ENCODE results near the gene OTUD4. TPM values are rescaled to one million over a fixed set of nuclear protein-coding genes. Genes with fewer than 3 reads are reported as not detected.
"Not testable (repeated sequence)": the region's sequence is repeated elsewhere in the genome, so short reads cannot be mapped to it uniquely, and the experiment has no call there.

OTUD4 gene
- total RNA-seq, 2 donors from 2014 or later = 60.9 to 63.8 TPM

DNA sequence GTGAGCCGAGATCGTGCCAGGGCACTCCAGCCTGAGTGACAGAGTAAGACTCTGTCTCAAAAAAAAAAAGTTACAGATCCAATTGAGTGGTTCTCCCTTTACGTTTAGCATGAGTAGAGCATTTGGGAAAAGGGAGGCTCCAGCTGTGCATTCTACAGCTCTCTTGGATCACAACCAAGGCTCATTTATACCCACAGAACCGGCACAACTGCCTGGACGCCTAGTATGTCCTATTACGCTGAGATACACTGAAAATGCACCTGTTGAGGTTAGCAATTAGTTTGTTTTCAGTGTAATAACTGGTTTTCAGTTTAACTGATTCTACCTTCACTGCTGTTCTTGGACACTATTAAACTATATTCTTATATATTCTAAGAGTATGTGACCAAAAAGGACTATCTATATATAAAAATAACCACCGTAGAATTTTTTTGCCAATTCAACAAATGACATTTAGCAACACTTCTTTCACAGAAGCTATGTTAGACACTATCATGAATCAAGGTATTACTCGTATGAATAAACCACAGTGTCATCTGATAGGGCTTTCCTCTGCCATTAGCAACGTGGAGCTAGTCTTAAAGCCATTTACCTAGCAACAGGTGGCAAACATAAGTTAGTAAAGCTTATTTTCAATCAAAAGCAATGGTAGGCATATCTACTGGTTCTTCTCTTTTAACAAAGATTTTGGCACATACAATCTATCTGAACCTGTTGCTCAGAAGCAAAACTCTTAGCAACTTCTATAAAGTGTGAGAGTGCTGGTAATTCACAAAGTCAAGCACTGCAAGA is 3.6 kb downstream of the OTUD4 start:
- Mint-ChIP-seq H3K27ac (peak overlapping the region; percentile 95), H3K4me1 (peaks cover 35% of the 10 kb centered on the region), H3K4me3 (peak overlapping the region; percentile 94), H3K36me3 (ENCODE audit: low read depth) (peaks cover 3% of the 10 kb centered on the region), H3K27me3 (no peaks in the 10 kb centered on the region)
- DNase-seq = no peak
- H3K9me3 ChIP-seq (ENCODE audit: control insufficient read depth, low read length, poor library complexity, severe bottlenecking) = no peaks in the 10 kb centered on the region
- no peak for ATAC-seq

DNA sequence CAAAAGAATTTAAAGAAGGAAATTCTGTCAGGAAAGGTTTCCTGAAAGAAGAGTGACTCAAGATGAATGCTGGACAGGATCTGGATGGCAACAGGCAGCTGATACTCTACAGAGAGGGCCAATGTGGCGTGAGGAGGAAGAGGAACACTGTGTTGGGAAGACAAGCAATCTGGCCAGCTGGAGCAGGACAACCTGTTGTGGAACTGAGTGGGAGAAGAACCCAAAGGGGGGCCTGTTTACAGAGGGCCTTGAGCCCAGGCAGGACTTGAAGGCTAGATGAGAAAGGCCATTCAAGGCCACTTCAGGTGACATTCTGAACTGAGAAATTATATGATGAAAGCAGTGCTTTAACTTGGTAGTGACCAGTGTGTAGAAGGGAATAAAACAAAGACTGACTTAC is 8.5 kb downstream of the OTUD4 start:
- DNase-seq = no peak
- Mint-ChIP-seq H3K4me3 (no peak overlapping the region), H3K4me1 (peaks cover 24% of the 10 kb centered on the region), H3K27me3 (no peaks in the 10 kb centered on the region), H3K36me3 (ENCODE audit: low read depth) (peaks cover 6% of the 10 kb centered on the region), H3K27ac (no peak overlapping the region)
- no peak for ATAC-seq
- H3K9me3 ChIP-seq (ENCODE audit: control insufficient read depth, low read length, poor library complexity, severe bottlenecking) = no peaks in the 10 kb centered on the region

DNA sequence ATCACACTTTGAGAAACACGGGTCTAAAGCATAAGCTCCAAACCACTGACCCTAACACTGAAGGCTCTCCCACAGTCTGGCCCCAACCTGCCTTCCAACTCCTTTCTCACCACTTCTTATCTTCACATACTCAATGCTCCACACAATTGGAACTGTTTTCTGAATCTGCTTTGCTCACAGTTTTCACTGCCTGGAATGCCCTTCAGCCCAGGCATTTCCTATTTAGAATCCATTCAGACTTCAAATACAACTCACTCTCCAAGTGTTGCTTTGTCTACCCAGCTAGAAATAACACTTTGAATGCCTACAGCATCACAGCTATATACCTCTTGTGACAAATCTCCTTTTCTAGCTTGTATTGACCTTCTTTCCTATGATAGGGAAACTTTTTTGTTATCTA is 10.2 kb downstream of the OTUD4 start:
- Mint-ChIP-seq H3K4me1 (peaks cover 24% of the 10 kb centered on the region), H3K27ac (peak overlapping the region; percentile 39), H3K27me3 (no peaks in the 10 kb centered on the region), H3K4me3 (no peak overlapping the region), H3K36me3 (ENCODE audit: low read depth) (peaks cover 6% of the 10 kb centered on the region)
- no peaks in the 10 kb centered on the region for H3K9me3 ChIP-seq (ENCODE audit: control insufficient read depth, low read length, poor library complexity, severe bottlenecking)
- DNase-seq (no peak), ATAC-seq (no peak)

DNA sequence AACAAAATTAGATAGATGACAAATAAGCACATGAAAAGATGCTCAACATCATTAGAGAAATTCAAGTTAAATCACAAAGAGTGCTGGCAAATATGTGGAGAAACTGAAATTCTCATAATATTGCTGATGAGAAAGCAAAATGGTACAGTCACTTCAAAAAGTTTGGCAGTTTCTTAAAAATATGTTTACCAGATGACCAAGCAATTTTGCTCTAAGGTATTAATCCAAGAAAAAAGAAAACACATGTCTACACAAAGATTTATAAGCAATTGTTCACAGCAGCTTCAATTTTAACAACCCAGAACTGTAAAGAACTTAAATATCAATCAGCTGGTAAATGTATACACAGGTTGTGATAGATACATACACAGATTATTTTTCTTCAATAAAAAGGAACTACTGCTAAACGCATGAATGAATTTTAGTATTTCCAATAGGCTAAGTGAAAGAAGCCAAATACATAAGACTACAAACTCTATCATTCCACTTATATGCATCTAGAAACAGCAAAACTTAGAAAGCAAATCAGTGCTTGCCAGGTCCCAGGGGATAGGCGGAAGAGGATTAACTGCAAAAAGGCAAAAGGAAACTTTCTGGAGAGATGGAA is 11.7 kb downstream of the OTUD4 start:
- H3K27me3 Mint-ChIP-seq = no peaks in the 10 kb centered on the region
- no peak for ATAC-seq
- no peak for DNase-seq
- peaks cover 3% of the 10 kb centered on the region for H3K36me3 Mint-ChIP-seq (ENCODE audit: low read depth)
- no peak overlapping the region for H3K4me3 Mint-ChIP-seq
- peaks cover 12% of the 10 kb centered on the region for H3K4me1 Mint-ChIP-seq
- H3K27ac Mint-ChIP-seq = no peak overlapping the region
- no peaks in the 10 kb centered on the region for H3K9me3 ChIP-seq (ENCODE audit: control insufficient read depth, low read length, poor library complexity, severe bottlenecking)

DNA sequence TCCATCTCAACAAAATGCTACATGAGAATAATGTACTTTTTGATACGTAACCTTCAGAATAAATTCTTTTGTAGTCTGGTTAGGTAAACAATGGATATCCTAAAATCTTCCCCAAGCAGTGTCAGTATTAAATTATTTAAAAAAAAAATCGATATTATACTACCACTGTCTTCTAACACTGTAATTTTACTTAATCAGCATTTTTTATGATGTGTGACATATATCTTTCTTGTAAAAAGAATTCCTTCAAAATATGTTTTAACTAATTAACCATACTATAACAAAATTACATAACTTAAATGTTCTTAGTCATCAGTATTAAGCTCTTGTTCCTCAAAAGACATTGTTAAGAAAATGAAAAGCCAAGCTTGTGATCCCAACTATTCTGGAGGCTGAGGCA is 12.5 kb downstream of the OTUD4 start:
- H3K4me1 Mint-ChIP-seq = peaks cover 10% of the 10 kb centered on the region
- H3K9me3 ChIP-seq (ENCODE audit: control insufficient read depth, low read length, poor library complexity, severe bottlenecking) = no peaks in the 10 kb centered on the region

DNA sequence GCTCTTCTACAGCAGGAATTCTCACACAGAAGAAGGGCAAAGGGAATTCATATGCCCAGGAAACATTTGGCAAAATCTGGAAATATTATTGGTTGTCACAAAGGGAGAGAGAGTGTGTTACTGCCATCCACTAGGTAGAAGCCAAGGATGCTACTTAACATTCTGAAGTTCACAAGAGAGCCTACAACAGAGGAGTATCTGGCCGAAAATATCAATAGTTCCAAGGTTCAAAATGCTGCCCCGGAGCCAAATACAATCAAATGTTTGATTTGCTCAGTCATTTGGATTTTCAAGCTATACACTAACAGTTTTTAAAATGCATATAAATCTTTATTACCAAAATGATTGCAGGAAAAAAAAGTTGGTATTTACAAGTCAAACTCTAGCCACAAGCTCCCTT is 18.8 kb downstream of the OTUD4 start:
- ATAC-seq = no peak
- Mint-ChIP-seq H3K27me3 (no peaks in the 10 kb centered on the region), H3K4me3 (no peak overlapping the region)

More for the DNA sequence above, 12.5 kb downstream of the OTUD4 start:
- DNase-seq (no peak), ATAC-seq (no peak)
- Mint-ChIP-seq H3K4me3 (no peak overlapping the region), H3K27ac (peak overlapping the region; percentile 45), H3K27me3 (no peaks in the 10 kb centered on the region), H3K36me3 (ENCODE audit: low read depth) (peaks cover 3% of the 10 kb centered on the region)

DNA sequence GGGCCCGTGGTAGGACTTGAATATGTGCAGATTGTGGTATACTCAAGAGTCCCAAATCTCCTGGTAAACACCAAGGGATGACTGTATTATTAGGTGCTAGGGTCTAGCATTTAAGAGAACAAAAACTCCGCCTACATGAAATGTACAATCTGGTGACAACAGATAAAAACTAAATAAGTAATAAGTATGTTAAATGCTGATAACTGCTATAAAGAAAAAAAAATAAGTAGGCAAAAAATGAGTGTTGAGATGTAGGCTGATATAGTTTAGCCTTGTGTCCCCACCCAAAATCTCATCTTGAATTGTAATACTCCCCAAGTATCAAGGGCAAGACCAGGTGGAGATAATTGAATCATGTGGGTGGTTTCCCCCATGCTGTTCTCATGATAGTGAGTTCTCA is 23.4 kb downstream of the OTUD4 start:
- no peak overlapping the region for H3K27ac Mint-ChIP-seq
- H3K4me1 Mint-ChIP-seq = peaks cover 5% of the 10 kb centered on the region
- peaks cover 7% of the 10 kb centered on the region for H3K36me3 Mint-ChIP-seq (ENCODE audit: low read depth)
- no peak for ATAC-seq
- no peaks in the 10 kb centered on the region for H3K9me3 ChIP-seq (ENCODE audit: control insufficient read depth, low read length, poor library complexity, severe bottlenecking)
- H3K4me3 Mint-ChIP-seq = no peak overlapping the region
- DNase-seq = no peak
- H3K27me3 Mint-ChIP-seq = no peaks in the 10 kb centered on the region

More for the DNA sequence above, 18.8 kb downstream of the OTUD4 start:
- no peak overlapping the region for H3K27ac Mint-ChIP-seq
- H3K9me3 ChIP-seq (ENCODE audit: control insufficient read depth, low read length, poor library complexity, severe bottlenecking) = no peaks in the 10 kb centered on the region
- DNase-seq = no peak
- H3K36me3 Mint-ChIP-seq (ENCODE audit: low read depth) = peaks cover 5% of the 10 kb centered on the region
- H3K4me1 Mint-ChIP-seq = no peaks in the 10 kb centered on the region

DNA sequence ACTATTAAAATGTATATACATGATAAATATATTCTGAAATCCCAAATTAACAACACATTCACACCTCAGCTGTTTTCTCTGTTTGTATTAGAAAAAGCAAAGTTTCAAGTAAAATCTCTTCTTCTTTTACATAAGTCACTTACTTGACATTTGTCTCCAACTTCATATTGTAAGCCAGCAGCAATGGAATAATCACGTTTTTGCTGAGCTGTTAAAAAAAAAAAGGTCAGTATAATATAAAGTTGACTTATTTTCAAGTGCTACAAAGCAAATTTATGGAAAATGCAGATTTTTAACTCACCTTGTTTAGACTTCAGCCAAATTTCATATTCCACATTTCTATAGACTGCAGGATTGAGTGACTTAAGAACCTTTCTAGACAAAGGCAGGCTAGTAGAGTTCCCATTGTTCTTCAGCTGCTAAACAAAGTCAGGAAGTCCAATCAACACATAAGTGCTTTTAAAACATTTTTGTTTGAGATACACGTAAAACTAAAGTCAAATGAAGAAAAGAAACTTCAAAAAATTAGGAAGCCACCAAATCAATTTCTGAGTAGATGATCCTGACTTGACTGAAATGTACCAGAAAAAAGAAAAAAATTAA is 25.0 kb downstream of the OTUD4 start:
- Mint-ChIP-seq H3K27ac (peak overlapping the region; percentile 49), H3K36me3 (ENCODE audit: low read depth) (peaks cover 4% of the 10 kb centered on the region), H3K4me3 (no peak overlapping the region), H3K27me3 (no peaks in the 10 kb centered on the region), H3K4me1 (peaks cover 5% of the 10 kb centered on the region)
- DNase-seq = no peak
- no peak for ATAC-seq
- H3K9me3 ChIP-seq (ENCODE audit: control insufficient read depth, low read length, poor library complexity, severe bottlenecking) = no peaks in the 10 kb centered on the region

DNA sequence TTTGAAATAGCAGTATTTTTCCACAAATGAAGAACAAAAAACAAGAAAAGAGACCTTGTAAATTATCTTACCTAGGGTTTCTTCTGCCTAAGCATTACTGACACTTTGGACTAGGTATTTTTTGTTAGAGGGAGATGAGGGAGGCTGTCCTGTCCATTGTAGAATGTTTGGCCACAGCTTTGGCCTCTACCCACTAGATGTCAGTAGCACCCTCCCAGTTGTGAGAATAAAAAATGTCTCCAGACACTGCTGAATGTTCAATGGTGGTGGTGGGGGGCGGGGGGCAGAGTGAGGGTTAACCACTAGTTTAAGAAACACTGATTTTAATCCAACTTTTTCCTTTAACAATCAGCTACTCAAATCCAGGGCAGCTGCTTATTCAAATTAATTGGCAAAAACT is 25.8 kb downstream of the OTUD4 start:
- ATAC-seq (peak; percentile 56), DNase-seq (no peak)
- Mint-ChIP-seq H3K4me1 (peaks cover 7% of the 10 kb centered on the region), H3K27ac (peak overlapping the region; percentile 37), H3K36me3 (ENCODE audit: low read depth) (peaks cover 4% of the 10 kb centered on the region), H3K4me3 (no peak overlapping the region), H3K27me3 (no peaks in the 10 kb centered on the region)
- H3K9me3 ChIP-seq (ENCODE audit: control insufficient read depth, low read length, poor library complexity, severe bottlenecking) = no peaks in the 10 kb centered on the region

DNA sequence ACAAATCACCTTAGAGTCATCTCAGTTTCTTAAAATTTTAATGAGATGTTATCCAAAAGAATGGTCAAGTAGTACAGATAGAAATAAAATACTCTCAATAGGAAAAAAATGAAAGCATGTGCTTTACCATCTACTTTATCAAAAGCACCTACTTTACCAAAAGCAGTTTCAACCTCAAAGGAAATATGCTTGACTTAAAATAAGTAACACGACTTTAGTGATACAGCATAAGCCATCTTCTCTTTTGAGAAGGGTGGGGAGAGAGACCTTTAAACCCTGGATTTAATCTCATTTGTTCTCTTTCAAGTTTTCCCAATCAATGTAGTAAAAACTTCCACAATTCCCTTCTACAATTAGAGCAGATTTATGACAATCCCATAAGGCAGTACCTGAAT is 26.5 kb downstream of the OTUD4 start:
- H3K4me1 Mint-ChIP-seq = peaks cover 8% of the 10 kb centered on the region
- H3K36me3 Mint-ChIP-seq (ENCODE audit: low read depth) = peaks cover 7% of the 10 kb centered on the region
- H3K9me3 ChIP-seq (ENCODE audit: control insufficient read depth, low read length, poor library complexity, severe bottlenecking) = no peaks in the 10 kb centered on the region
- DNase-seq (no peak), ATAC-seq (no peak)
- no peaks in the 10 kb centered on the region for H3K27me3 Mint-ChIP-seq
- H3K27ac Mint-ChIP-seq = peak overlapping the region; percentile 37
- H3K4me3 Mint-ChIP-seq = no peak overlapping the region

DNA sequence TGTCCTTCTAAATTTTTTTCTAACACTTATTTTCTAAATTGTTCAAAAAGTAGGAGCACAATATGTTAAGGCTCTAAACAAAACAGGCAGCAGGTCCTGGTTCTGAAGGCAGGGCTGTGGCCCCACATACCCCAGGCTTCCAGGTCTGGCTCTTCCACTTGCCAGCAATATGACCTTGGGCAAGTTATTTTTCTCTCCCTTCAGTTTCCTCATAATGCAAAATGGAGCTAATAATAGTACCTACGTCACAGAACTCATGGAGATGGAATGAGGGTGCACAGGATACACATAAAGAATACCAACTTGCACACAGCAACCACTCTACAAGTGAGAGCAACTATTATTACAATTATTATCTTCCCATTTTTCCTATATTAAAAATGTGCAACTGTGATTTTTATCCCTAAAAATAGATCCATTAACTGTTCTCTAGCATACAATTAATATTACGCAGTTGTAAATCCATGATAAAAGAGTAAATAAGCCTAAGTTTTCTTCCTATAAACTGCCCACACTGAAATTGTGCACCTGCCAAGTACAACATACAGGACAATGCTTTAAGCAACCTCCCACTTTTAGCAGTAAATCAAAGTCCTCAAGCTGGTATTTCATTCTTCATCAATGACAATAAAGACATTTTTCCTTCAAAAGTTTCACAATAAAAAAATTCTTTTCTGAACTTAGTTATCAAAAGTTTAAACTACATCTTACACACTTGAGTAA is 27.0 kb downstream of the OTUD4 start:
- Mint-ChIP-seq H3K27ac (peak overlapping the region; percentile 37), H3K36me3 (ENCODE audit: low read depth) (peaks cover 7% of the 10 kb centered on the region), H3K4me1 (peaks cover 8% of the 10 kb centered on the region), H3K27me3 (no peaks in the 10 kb centered on the region), H3K4me3 (no peak overlapping the region)
- H3K9me3 ChIP-seq (ENCODE audit: control insufficient read depth, low read length, poor library complexity, severe bottlenecking) = no peaks in the 10 kb centered on the region
- ATAC-seq (no peak), DNase-seq (no peak)

DNA sequence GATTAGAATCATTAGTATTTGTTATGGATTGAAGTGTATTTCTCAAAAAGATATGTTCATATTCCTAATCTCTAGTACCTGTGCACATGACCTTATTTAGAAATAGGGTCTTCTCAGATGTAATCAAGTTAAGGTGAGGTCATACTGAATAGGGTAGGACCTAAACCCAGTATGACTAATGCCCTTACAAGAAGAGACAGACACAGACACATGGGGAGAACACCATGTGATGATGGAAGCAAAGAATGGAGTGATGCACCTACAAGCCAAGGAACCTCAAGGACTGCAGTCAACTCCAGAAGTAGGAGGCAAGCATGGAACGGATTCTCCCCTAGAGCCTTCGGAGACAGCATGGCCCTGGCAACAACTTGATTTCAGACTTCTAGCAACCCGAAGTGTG is 31.4 kb downstream of the OTUD4 start:
- H3K9me3 ChIP-seq (ENCODE audit: control insufficient read depth, low read length, poor library complexity, severe bottlenecking) = no peaks in the 10 kb centered on the region
- Mint-ChIP-seq H3K4me3 (no peak overlapping the region), H3K27me3 (no peaks in the 10 kb centered on the region), H3K36me3 (ENCODE audit: low read depth) (peaks cover 10% of the 10 kb centered on the region), H3K4me1 (peaks cover 6% of the 10 kb centered on the region), H3K27ac (no peak overlapping the region)
- ATAC-seq = no peak
- DNase-seq = no peak

DNA sequence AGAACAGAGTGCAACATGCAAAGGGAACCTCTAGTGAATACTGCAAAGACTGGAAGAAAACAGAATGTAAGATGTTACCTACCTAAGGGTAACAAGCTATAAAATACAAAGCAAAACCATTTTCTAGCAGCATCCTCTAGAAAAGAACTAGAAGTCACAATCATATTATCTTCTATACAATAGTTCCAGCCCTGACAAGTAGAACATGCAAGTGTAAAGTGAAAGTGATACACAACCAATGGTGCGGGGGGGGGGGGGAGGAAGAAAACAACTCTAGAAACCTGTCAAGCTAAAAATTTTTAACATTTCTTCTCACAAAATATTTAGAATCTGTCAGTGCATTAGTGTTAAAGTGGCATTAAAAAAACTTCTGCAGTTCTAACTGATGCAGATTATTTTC is 44.2 kb downstream of the OTUD4 start:
- not testable (repeated sequence) for H3K4me3 Mint-ChIP-seq; H3K27me3 Mint-ChIP-seq; H3K9me3 ChIP-seq (ENCODE audit: control insufficient read depth, low read length, poor library complexity, severe bottlenecking); DNase-seq
- H3K4me1 Mint-ChIP-seq = peaks cover 26% of the 10 kb centered on the region
- peaks cover 18% of the 10 kb centered on the region for H3K36me3 Mint-ChIP-seq (ENCODE audit: low read depth)
- H3K27ac Mint-ChIP-seq = peak overlapping the region; percentile 71
- peak; percentile 45 for ATAC-seq

Measured in T-helper 17 cell (primary cell).